ENCODE data around the gene TEKT5. TPM values are rescaled to one million over a fixed set of nuclear protein-coding genes. Genes with fewer than 3 reads are reported as not detected.

The TEKT5 gene
- total RNA-seq, 1 experiment from 2014 or later: not detected

DNA sequence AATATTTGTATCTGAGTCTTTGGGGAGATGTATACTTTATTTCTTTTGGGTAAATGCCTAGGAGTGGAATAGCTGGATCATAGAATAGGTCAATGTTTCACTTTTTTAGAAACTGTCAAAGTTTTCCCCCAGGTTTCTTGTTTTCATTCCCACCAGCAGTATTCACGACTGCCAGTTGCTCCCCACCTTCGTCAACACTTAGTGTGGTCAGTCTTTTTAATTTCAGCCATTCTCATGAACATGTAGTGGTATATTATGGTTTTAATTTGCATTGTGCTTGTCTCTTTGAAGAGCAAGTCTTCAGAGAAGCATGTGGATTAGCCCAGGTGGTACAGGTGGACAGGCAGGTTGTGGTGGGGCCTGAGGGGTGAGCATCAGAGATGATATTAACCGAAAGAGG, 53.8 kb downstream of the TEKT5 start:
- TF ChIP-seq TCF7L2 (IDR thresholded peaks at IDR 0.05; ENCODE audit: low read depth, low read length) (no peak), POLR2AphosphoS5 (IDR thresholded peaks at IDR 0.05; ENCODE audit: low read depth, low read length) (no peak), SIN3A (IDR thresholded peaks at IDR 0.05; ENCODE audit: borderline replicate concordance, insufficient read depth, low read depth, low read length) (no peak)
- TF ChIP-seq, protein P1, sequence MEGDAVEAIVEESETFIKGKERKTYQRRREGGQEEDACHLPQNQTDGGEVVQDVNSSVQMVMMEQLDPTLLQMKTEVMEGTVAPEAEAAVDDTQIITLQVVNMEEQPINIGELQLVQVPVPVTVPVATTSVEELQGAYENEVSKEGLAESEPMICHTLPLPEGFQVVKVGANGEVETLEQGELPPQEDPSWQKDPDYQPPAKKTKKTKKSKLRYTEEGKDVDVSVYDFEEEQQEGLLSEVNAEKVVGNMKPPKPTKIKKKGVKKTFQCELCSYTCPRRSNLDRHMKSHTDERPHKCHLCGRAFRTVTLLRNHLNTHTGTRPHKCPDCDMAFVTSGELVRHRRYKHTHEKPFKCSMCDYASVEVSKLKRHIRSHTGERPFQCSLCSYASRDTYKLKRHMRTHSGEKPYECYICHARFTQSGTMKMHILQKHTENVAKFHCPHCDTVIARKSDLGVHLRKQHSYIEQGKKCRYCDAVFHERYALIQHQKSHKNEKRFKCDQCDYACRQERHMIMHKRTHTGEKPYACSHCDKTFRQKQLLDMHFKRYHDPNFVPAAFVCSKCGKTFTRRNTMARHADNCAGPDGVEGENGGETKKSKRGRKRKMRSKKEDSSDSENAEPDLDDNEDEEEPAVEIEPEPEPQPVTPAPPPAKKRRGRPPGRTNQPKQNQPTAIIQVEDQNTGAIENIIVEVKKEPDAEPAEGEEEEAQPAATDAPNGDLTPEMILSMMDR (IDR thresholded peaks at IDR 0.05): no peak
- TF ChIP-seq, protein P2, sequence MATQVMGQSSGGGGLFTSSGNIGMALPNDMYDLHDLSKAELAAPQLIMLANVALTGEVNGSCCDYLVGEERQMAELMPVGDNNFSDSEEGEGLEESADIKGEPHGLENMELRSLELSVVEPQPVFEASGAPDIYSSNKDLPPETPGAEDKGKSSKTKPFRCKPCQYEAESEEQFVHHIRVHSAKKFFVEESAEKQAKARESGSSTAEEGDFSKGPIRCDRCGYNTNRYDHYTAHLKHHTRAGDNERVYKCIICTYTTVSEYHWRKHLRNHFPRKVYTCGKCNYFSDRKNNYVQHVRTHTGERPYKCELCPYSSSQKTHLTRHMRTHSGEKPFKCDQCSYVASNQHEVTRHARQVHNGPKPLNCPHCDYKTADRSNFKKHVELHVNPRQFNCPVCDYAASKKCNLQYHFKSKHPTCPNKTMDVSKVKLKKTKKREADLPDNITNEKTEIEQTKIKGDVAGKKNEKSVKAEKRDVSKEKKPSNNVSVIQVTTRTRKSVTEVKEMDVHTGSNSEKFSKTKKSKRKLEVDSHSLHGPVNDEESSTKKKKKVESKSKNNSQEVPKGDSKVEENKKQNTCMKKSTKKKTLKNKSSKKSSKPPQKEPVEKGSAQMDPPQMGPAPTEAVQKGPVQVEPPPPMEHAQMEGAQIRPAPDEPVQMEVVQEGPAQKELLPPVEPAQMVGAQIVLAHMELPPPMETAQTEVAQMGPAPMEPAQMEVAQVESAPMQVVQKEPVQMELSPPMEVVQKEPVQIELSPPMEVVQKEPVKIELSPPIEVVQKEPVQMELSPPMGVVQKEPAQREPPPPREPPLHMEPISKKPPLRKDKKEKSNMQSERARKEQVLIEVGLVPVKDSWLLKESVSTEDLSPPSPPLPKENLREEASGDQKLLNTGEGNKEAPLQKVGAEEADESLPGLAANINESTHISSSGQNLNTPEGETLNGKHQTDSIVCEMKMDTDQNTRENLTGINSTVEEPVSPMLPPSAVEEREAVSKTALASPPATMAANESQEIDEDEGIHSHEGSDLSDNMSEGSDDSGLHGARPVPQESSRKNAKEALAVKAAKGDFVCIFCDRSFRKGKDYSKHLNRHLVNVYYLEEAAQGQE (IDR thresholded peaks at IDR 0.05; ENCODE audit: insufficient read depth in 1 of 2, low read depth in 2 of 2, low read length in 1 of 2): no peak
- Histone ChIP-seq H3K4me3 (ENCODE audit: low read depth in 2 of 2, low read length in 2 of 2) (no peak overlapping the region), H3K27me3 (ENCODE audit: control insufficient read depth, insufficient read depth, low read length) (no peaks in the 10 kb centered on the region), H3K4me1 (ENCODE audit: control insufficient read depth, insufficient read depth, low read length) (no peaks in the 10 kb centered on the region), H3K36me3 (ENCODE audit: control insufficient read depth, insufficient read depth, low read length) (no peaks in the 10 kb centered on the region), H3K9me3 (ENCODE audit: control insufficient read depth, insufficient read depth, low read depth, low read length) (no peaks in the 10 kb centered on the region), H3K27ac (ENCODE audit: low read length) (no peak overlapping the region)
- no TSS peak for BruUV-seq (replicated peaks)
- DNase-seq (ENCODE audit: low read depth, low spot score) (no peak), ATAC-seq (no peak)
- ChIA-PET POLR2A (no interaction called here), CTCF (no interaction called here)
- intact Hi-C loops (cut with micrococcal nuclease; ENCODE audit: unreplicated experiment): no loop called here
- in situ Hi-C loops (cut with HindIII; ENCODE audit: low pct_unique_long_range_greater_than_20kb, low sequenced_read_pairs): no loop called here

DNA sequence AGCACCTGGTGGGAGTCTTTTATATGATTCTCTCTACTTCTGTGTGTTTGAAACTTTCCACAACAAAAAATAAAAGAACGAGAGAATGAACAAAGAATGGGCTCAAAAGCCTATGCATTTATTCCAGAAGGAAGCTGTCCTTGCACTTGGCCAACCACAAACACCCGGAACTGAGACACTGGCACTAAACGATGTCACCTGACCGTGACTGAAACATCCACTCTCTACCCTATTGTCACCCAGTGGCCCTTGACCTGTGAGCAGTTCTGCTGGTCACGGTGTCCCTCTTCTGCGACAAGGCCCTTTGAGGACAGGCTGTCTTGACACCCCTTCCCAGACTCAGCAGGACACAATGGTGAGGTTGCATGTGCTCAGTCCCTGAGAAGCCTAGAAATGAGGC, 56.6 kb downstream of the TEKT5 start:
- ATAC-seq: no peak
- intact Hi-C loops (cut with micrococcal nuclease; ENCODE audit: unreplicated experiment) (no loop called here), in situ Hi-C loops (cut with HindIII; ENCODE audit: low pct_unique_long_range_greater_than_20kb, low sequenced_read_pairs) (no loop called here)
- H3K27ac ChIP-seq (ENCODE audit: low read length): no peak overlapping the region
- BruUV-seq (replicated peaks): no TSS peak
- H3K4me3 ChIP-seq (ENCODE audit: low read depth in 2 of 2, low read length in 2 of 2): no peak overlapping the region
- ChIA-PET CTCF (no interaction called here), POLR2A (no interaction called here)
- no peaks in the 10 kb centered on the region for H3K4me1 ChIP-seq (ENCODE audit: control insufficient read depth, insufficient read depth, low read length)
- no peaks in the 10 kb centered on the region for H3K9me3 ChIP-seq (ENCODE audit: control insufficient read depth, insufficient read depth, low read depth, low read length)
- no peaks in the 10 kb centered on the region for H3K27me3 ChIP-seq (ENCODE audit: control insufficient read depth, insufficient read depth, low read length)
- H3K36me3 ChIP-seq (ENCODE audit: control insufficient read depth, insufficient read depth, low read length): no peaks in the 10 kb centered on the region
- no peak for DNase-seq (ENCODE audit: low read depth, low spot score)
- TF ChIP-seq, protein P1 (IDR thresholded peaks at IDR 0.05): no peak
- TF ChIP-seq, protein P2 (IDR thresholded peaks at IDR 0.05; ENCODE audit: insufficient read depth in 1 of 2, low read depth in 2 of 2, low read length in 1 of 2): no peak
- no peak for TF ChIP-seq POLR2AphosphoS5 (IDR thresholded peaks at IDR 0.05; ENCODE audit: low read depth, low read length)
- TF ChIP-seq TCF7L2 (IDR thresholded peaks at IDR 0.05; ENCODE audit: low read depth, low read length): no peak
